ENCODE measurements around the gene CTRB2.
"Not testable (repeated sequence)": the region's sequence is repeated elsewhere in the genome, so short reads cannot be mapped to it uniquely, and the experiment has no call there.

The CTRB2 gene

GRCh38 chr16:75227361-75228142 lies 20.6 kb upstream of the CTRB2 start:
- DNase-seq (ENCODE audit: low read depth in 4 of 4, low spot score in 1 of 4): no peak

GRCh38 chr16:75226550-75227360 lies 19.8 kb upstream of the CTRB2 start:
- DNase-seq (ENCODE audit: low read depth in 4 of 4, low spot score in 1 of 4): no peak

GRCh38 chr16:75225678-75226515 lies 18.9 kb upstream of the CTRB2 start:
- no peak for DNase-seq (ENCODE audit: low read depth in 4 of 4, low spot score in 1 of 4)

GRCh38 chr16:75225092-75225491 lies 18.1 kb upstream of the CTRB2 start:
- no peak for DNase-seq (ENCODE audit: low read depth in 4 of 4, low spot score in 1 of 4)

- no peak for DNase-seq (ENCODE audit: low read depth in 4 of 4, low spot score in 1 of 4)
These were observed 17.5 kb upstream of the CTRB2 start for GRCh38 chr16:75224306-75225082.

GRCh38 chr16:75223129-75223528 lies 16.2 kb upstream of the CTRB2 start:
- not testable (repeated sequence) for DNase-seq (ENCODE audit: low read depth in 4 of 4, low spot score in 1 of 4)

GRCh38 chr16:75222271-75222783 lies 15.4 kb upstream of the CTRB2 start:
- no peak for DNase-seq (ENCODE audit: low read depth in 4 of 4, low spot score in 1 of 4)

GRCh38 chr16:75219838-75220237 lies 12.9 kb upstream of the CTRB2 start:
- DNase-seq (ENCODE audit: low read depth in 4 of 4, low spot score in 1 of 4): no peak

- no peak for DNase-seq (ENCODE audit: low read depth in 4 of 4, low spot score in 1 of 4)
These were observed 12.1 kb upstream of the CTRB2 start for GRCh38 chr16:75219088-75219487.

- no peak for DNase-seq (ENCODE audit: low read depth in 4 of 4, low spot score in 1 of 4)
These were observed 11.5 kb upstream of the CTRB2 start, which contains the start of gene CTRB1 for GRCh38 chr16:75218256-75219076. Gene CTRB1 (plus strand): TSS chr16:75218988. CDS start chr16:75219008, 20 bp downstream.

GRCh38 chr16:75217389-75217851 lies 10.5 kb upstream of the CTRB2 start:
- no peak for DNase-seq (ENCODE audit: low read depth in 4 of 4, low spot score in 1 of 4)

- no peak for DNase-seq (ENCODE audit: low read depth in 4 of 4, low spot score in 1 of 4)
These were observed 9.6 kb upstream of the CTRB2 start for GRCh38 chr16:75216576-75216975.

- no peak for DNase-seq (ENCODE audit: low read depth in 4 of 4, low spot score in 1 of 4)
These were observed 9.2 kb upstream of the CTRB2 start for GRCh38 chr16:75216127-75216526.

- DNase-seq (ENCODE audit: low read depth in 4 of 4, low spot score in 1 of 4): not testable (repeated sequence)
These were observed 4.3 kb upstream of the CTRB2 start for GRCh38 chr16:75211286-75211685.

- DNase-seq (ENCODE audit: low read depth in 4 of 4, low spot score in 1 of 4): no peak
These were observed 3.0 kb upstream of the CTRB2 start for GRCh38 chr16:75209944-75210343.

- not testable (repeated sequence) for DNase-seq (ENCODE audit: low read depth in 4 of 4, low spot score in 1 of 4)
These were observed 2.6 kb upstream of the CTRB2 start for GRCh38 chr16:75209514-75209913.

- no peak for DNase-seq (ENCODE audit: low read depth in 4 of 4, low spot score in 1 of 4)
These were observed 2.0 kb upstream of the CTRB2 start for GRCh38 chr16:75208861-75209505.

- DNase-seq (ENCODE audit: low read depth in 4 of 4, low spot score in 1 of 4): no peak
These were observed 1.4 kb upstream of the CTRB2 start for GRCh38 chr16:75208242-75208825.
